Pancreas (tissue), 10 donors: ENCODE results near the gene NTSR1. TPM values are rescaled to one million over a fixed set of nuclear protein-coding genes. Genes with fewer than 3 reads are reported as not detected.

Source experiments
- ATAC-seq, 4 donors: fragments of 200-7000 bp; cut with Tn5 transposase; one replicate each; pipeline versions ENCODE4 v1.8.0 to v1.9.1; 2020; ENCODE audit warnings: mild to moderate bottlenecking in 4 of 4, moderate library complexity in 4 of 4
- DNase-seq, 6 donors: peaks; one replicate each; pipeline ENCODE4 v3.0.0-alpha.2; 2020
- FAIRE-seq: peaks from 2 replicates; lab custom pipeline; 2012; peaks lifted over from hg19 to GRCh38; lab: Jason Lieb, UNC
- H3K27ac ChIP-seq, 4 donors: fragments of 200-600 bp; sonication (generic); 1 replicate in 3 of 4; 2 replicates in 1 of 4; pipeline versions ENCODE4 v1.5.0 to v1.8.0; 2020
- H3K27me3 ChIP-seq, 4 donors: fragments of 200-600 bp; one replicate each; pipeline ENCODE4 v1.8.0; 2021
- H3K36me3 ChIP-seq, 3 donors: fragments of 200-600 bp; sonication (generic) in 1 of 3; one replicate each; pipeline versions ENCODE4 v1.5.0 to v1.8.0; 2020 to 2021
- H3K4me1 ChIP-seq, 3 donors: fragments of 200-600 bp; one replicate each; pipeline ENCODE4 v1.8.0; 2021
- H3K4me3 ChIP-seq, 4 donors: fragments of 200-600 bp; sonication (generic) in 2 of 4; one replicate each; pipeline versions ENCODE4 v1.5.0 to v1.8.0; 2020 to 2021
- H3K9me3 ChIP-seq, 4 donors: fragments of 200-600 bp; one replicate each; pipeline ENCODE4 v1.8.0; 2021
- CTCF ChIP-seq, 4 donors: fragments of 200-600 bp; sonication (generic) in 3 of 4; IDR thresholded peaks; one replicate each; pipeline versions ENCODE4 v1.5.0 to v1.8.0; 2021; ENCODE audit warnings: antibody characterized with exemption in 4 of 4
- WGBS, 2 donors: extraction: QIAGEN DNeasy Blood & Tissue Kit; methylation state at CpG; one replicate each; pipeline ENCODE4 v1.1.7; 2013; 5-methylcytosine and 5-hydroxymethylcytosine counted together
- intact Hi-C, 3 donors: fragments of 100-400 bp; cut with DNase I; formaldehyde crosslinking; loops; one replicate each; pipeline versions ENCODE4 v1.11.1 to v1.14.2; 2022
- polyA plus RNA-seq, 2 donors: library from polyadenylated mRNA; stranded (reverse); fragments of 200-250 nt; gene quantifications; one replicate each; pipeline ENCODE4 v1.2.3, GENCODE V29; 2013
- total RNA-seq, 6 donors: library from RNA; stranded (reverse); fragmentation: NEBNext Ultra II Directional in 4 of 6; extraction: Animal tissue kit (Norgen Biotek cat#: 25700) in 4 of 6; gene quantifications; one replicate each; pipeline versions ENCODE4 v1.2.1 to v1.2.4, GENCODE V29; 2021 to 2023
- donor health status: healthy with polysubstance abuse.
- donor health status: DM: no; HTN: no; CAD: no; lungs with moderate emphysema.
- donor health status: DM: no; HTN: no; CAD: no.
- donor health status: control.
- donor health status: control.
- donor health status: Bipolar disorder and iron deficiency.
- donor health status: DM: yes; HTN: yes; CAD: no.
- donor health status: DM: no; HTN: no; CAD: no.
- donor health status: DM: no; HTN: no; CAD: no.
- donor health status: DM: yes; HTN: yes; CAD: no.

The NTSR1 gene
- total and polyA plus RNA-seq, 8 donors = 0.02 to 0.15 (median 0.09) TPM; not detected in 2

GRCh38 chr20:62685781-62686555 is 22.7 kb upstream of the NTSR1 start:
- no peaks in the 10 kb centered on the region for H3K9me3 ChIP-seq
- FAIRE-seq = no peak
- peak in 3 of 4 donors; percentile 49 to 80 (median 65) for ATAC-seq
- WGBS, 2 donors = 14 to 15% methylated on average over 27 of the region's 27 CpGs
- no peak overlapping the region for H3K4me3 ChIP-seq
- H3K27ac ChIP-seq = no peak overlapping the region
- no peaks in the 10 kb centered on the region for H3K36me3 ChIP-seq
- DNase-seq = peak in 2 of 6 donors; percentile 31 to 34
- H3K4me1 ChIP-seq = no peaks in the 10 kb centered on the region
- intact Hi-C loops = loop anchor here in 1 of 3 donors (10.0 kb wide), 1 partner anchor 99 kb away; no protein-coding TSS in a partner anchor
- no peaks in the 10 kb centered on the region for H3K27me3 ChIP-seq
- TF ChIP-seq CTCF (IDR thresholded peaks at IDR 0.05) = no peak

DNA sequence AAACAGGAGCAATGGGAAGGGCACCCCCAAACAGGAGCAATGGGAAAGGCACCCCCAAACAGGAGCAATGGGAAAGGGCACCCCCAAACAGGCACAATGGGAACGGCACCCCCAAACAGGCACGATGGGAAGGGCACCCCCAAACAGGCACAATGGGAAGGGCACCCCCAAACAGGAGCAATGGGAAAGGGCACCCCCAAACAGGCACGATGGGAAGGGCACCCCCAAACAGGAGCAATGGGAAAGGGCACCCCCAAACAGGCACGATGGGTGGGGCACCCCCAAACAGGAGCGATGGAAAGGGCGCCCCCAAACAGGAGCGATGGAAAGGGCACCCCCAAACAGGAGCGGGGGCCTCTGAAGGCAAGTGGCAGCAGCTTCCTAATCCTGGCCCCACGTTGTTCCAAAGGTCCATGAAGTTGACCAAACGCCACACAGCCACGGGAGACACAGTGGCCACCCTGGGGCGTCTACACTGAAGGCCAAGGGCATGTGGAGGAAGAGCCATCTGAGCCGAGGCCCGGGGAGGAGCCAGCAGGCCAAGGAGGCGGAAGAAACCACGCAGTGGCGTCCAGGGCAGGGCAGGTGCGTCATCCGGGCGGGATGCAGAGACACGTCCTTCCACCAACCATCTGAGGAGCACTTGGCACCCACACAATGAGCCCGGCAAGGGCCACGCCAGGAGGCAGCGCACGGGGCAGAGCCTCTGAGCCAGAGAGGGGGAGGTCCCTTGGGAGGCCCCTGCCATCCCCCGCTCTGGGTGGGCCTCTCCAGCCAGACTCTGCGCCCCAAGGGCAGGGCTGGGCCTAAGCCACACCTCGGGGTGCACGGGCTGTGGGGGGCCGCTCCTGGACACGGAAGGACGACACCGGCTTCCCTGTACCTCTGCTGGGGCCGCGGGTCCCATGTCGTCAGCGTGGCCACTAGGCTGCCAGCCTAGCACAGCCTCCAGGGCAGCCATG is 21.5 kb upstream of the NTSR1 start:
- TF ChIP-seq CTCF (IDR thresholded peaks at IDR 0.05) = no peak
- H3K9me3 ChIP-seq = no peaks in the 10 kb centered on the region
- ATAC-seq (no peak), DNase-seq (peak in 1 of 6 donors; percentile 63), FAIRE-seq (no peak)
- intact Hi-C loops = loop anchor here in 1 of 3 donors (10.0 kb wide), 1 partner anchor 98 kb away; no protein-coding TSS in a partner anchor
- no peaks in the 10 kb centered on the region for H3K27me3 ChIP-seq
- H3K36me3 ChIP-seq = no peaks in the 10 kb centered on the region
- no peak overlapping the region for H3K27ac ChIP-seq
- H3K4me3 ChIP-seq = no peak overlapping the region
- 69 to 77% methylated on average over 35 to 37 of the region's 37 CpGs for WGBS, 2 donors
- H3K4me1 ChIP-seq = no peaks in the 10 kb centered on the region

DNA sequence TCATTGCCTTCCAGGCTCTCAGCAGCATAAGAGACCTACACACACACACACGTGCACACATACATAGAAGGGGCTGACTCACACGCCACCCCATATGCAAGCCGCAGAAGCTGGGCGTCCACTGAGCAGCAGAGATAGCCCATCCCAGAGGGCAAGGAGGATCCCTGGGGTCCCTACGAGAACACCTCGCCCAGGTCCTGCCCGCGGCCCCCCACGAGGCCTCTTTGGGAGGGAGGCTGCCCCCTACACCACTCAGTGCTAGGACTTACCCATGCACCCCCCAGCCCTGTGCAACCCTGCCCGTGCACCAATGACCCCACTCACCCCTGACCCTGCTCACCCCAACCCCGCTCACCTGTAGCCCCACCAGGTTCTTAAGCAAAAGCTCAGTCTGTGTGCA is 20.6 kb upstream of the NTSR1 start:
- DNase-seq = peak in 1 of 6 donors; percentile 43
- ATAC-seq = no peak
- no peaks in the 10 kb centered on the region for H3K36me3 ChIP-seq

DNA sequence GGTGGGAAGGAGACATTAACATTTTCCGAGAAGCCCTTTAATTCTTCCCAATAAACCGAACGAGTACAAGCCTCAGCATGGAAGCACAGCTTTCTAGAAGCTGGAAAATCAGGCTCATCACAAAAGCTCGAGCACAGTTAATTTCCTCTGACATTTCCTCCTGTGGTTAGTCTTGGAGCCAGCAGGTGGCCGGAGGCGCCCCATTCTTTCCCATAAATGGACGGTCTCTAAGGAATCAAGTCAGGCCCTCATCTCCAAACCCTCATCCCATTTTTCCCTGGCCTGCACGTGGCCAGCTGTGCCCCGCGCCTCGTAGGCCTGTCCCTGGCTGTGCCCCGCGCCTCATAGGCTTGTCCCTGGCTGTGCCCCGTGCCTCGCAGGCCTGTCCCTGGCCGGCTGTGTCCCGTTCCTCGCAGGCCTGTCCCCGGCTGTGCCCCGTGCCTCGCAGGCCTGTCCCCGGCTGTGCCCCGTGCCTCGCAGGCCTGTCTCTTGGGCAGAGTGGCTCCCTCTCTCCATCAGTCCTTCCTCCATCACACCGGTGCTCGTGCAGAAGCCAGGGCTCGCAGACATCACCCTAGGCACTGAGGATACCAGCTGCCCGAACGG is 19.7 kb upstream of the NTSR1 start:
- intact Hi-C loops = loop anchor here in 1 of 3 donors (10.0 kb wide), 1 partner anchor 96 kb away; no protein-coding TSS in a partner anchor
- DNase-seq (no peak), FAIRE-seq (no peak), ATAC-seq (no peak)
- H3K27me3 ChIP-seq = no peaks in the 10 kb centered on the region
- H3K9me3 ChIP-seq = no peaks in the 10 kb centered on the region
- no peak for TF ChIP-seq CTCF (IDR thresholded peaks at IDR 0.05)
- H3K27ac ChIP-seq = no peak overlapping the region
- no peaks in the 10 kb centered on the region for H3K36me3 ChIP-seq
- no peak overlapping the region for H3K4me3 ChIP-seq
- WGBS, 2 donors = 64 to 74% methylated on average over 29 of the region's 29 CpGs
- no peaks in the 10 kb centered on the region for H3K4me1 ChIP-seq

More for the DNA sequence above, 20.6 kb upstream of the NTSR1 start:
- Histone ChIP-seq H3K4me3 (no peak overlapping the region), H3K27ac (no peak overlapping the region), H3K4me1 (no peaks in the 10 kb centered on the region), H3K9me3 (no peaks in the 10 kb centered on the region), H3K27me3 (no peaks in the 10 kb centered on the region)
- no peak for TF ChIP-seq CTCF (IDR thresholded peaks at IDR 0.05)
- WGBS, 2 donors = 65 to 83% methylated on average over 11 of the region's 11 CpGs
- intact Hi-C loops = loop anchor here in 1 of 3 donors (10.0 kb wide), 1 partner anchor 97 kb away; no protein-coding TSS in a partner anchor
- FAIRE-seq = no peak
